ENCODE results near the gene ZBED5. TPM values are rescaled to one million over a fixed set of nuclear protein-coding genes. Genes with fewer than 3 reads are reported as not detected.

Gene ZBED5
- 10 to 100 TPM; 71.1 to 72.0 TPM for total RNA-seq
- polyA plus RNA-seq (2013, experiment 1 of 2): 65.3 TPM
- polyA plus RNA-seq (2013, experiment 2 of 2): 75.5 TPM
- total RNA-seq: 36.3 to 177 (median 116) reads per million in 172 experiments

DNA sequence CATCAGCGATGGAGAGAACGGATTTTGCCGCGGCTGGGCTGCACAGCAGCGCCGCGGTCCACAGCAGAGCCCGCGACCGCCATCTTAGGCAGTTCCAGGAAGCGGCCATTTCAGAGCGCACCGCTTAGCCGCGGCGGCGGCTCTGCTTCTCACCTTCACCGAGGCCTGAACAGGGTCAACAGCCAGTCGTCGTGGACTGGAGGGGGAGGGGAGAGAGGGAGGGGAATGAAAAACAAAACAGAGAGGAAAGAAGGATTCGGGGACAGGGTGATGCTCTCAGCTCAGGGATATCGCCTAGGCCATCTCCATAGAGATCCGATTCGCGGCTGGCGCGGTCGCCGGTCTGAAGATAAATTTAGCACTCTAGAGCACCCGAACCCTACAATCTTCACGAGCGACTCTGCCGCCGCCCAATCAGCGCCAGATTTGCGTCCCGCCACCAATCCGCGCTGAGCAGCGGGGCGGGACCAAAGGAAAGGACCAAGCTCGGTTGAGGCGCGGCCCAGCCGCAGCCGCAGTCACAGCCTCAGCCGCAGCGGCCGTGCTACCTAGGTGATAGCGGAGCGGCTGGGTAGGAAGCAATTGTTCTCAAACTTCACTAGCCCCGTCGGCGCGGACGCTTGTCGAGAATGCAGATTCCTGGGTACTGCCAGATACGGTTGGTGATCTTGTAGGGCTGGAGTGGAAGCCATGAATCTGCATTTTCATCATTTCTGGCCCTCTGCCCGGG, at the start of gene ZBED5:
Gene ZBED5, minus strand, starts transcription at position 345 of the 730 bp plus-strand sequence. CDS start 3,108 bp downstream, outside the sequence.
- Mint-ChIP-seq H3K9me3 (no peaks in the 10 kb centered on the region), H3K27me3 (no peaks in the 10 kb centered on the region), H3K27ac (peak within 1 kb of the TSS; percentile 99), H3K36me3 (ENCODE audit: low read depth) (peaks cover 50% of the 10 kb centered on the region), H3K4me1 (ENCODE audit: low read depth) (peaks cover 66% of the 10 kb centered on the region), H3K4me3 (peak within 1 kb of the TSS; percentile 100)
- peaks cover 18% of the 10 kb centered on the region for H3K4me1 ChIP-seq (ENCODE audit: insufficient read depth, low read length)
- ChIA-PET CTCF (interaction anchor here (1.2 to 3.2 kb wide), 5 partner anchors 21 to 66 kb away, joined by 3 to 24 read pairs (median 6); partner anchors contain the start of gene EIF4G2), POLR2A (interaction anchor here (0.6 to 7.5 kb wide), 42 partner anchors 9 to 1894 kb away, joined by 3 to 478 read pairs (median 5); partner anchors contain the start of genes CTR9, EIF4G2, RNF141 and TMEM9B)
- H3K36me3 ChIP-seq (ENCODE audit: insufficient read depth, low read length): peaks cover 32% of the 10 kb centered on the region
- H3K9me3 ChIP-seq (ENCODE audit: control insufficient read depth in 1 of 2, insufficient read depth in 1 of 2, low read length in 2 of 2): no peaks in the 10 kb centered on the region
- ATAC-seq (ENCODE audit: poor library complexity): peak; percentile 89
- H3K4me3 ChIP-seq (ENCODE audit: low read length): peak within 1 kb of the TSS; percentile 87
- no peaks in the 10 kb centered on the region for H3K27me3 ChIP-seq (ENCODE audit: control insufficient read depth in 1 of 2, insufficient read depth in 2 of 2, low read length in 2 of 2)
- DNase-seq: peak; percentile 90 to 98 (median 94)
- intact Hi-C loops (cut with DNase I, micrococcal nuclease): loop anchor here (1.0 to 10.0 kb wide), 6 partner anchors 21 to 1396 kb away; partner anchors contain the start of genes AMPD3 (in 1 of the 2), CTR9 (in 1 of the 2) and ZNF143 (in 1 of the 2)
- H3K27ac ChIP-seq (ENCODE audit: low read depth in 1 of 2, low read length in 2 of 2): peak within 1 kb of the TSS; percentile 92 to 96
- TF ChIP-seq, protein P1, sequence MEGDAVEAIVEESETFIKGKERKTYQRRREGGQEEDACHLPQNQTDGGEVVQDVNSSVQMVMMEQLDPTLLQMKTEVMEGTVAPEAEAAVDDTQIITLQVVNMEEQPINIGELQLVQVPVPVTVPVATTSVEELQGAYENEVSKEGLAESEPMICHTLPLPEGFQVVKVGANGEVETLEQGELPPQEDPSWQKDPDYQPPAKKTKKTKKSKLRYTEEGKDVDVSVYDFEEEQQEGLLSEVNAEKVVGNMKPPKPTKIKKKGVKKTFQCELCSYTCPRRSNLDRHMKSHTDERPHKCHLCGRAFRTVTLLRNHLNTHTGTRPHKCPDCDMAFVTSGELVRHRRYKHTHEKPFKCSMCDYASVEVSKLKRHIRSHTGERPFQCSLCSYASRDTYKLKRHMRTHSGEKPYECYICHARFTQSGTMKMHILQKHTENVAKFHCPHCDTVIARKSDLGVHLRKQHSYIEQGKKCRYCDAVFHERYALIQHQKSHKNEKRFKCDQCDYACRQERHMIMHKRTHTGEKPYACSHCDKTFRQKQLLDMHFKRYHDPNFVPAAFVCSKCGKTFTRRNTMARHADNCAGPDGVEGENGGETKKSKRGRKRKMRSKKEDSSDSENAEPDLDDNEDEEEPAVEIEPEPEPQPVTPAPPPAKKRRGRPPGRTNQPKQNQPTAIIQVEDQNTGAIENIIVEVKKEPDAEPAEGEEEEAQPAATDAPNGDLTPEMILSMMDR (IDR thresholded peaks at IDR 0.05): no peak

DNA sequence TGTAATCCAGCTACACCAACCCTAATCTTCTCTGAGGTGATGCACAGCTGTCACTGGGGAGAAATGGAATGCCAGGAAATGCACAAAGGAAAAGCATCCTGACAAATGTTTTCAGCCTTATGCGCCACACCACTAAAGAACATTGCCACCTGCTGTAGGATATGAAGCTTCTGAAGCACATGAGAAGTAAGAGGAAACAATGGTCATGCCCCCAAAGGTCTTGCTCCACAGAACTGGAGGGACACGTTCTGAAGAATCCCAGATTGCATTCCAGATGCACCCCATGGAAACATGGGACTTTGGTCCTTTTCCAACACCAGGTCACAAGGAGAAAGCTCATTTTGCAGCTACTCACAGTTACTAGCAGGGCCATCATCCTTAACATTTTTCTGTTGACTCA, 48.7 kb upstream of the ZBED5 start:
- H3K27me3 Mint-ChIP-seq: peaks cover 5% of the 10 kb centered on the region
- Histone ChIP-seq H3K36me3 (ENCODE audit: insufficient read depth, low read length) (no peaks in the 10 kb centered on the region), H3K4me3 (ENCODE audit: low read length) (no peak overlapping the region), H3K4me1 (ENCODE audit: insufficient read depth, low read length) (no peaks in the 10 kb centered on the region), H3K9me3 (ENCODE audit: control insufficient read depth in 1 of 2, insufficient read depth in 1 of 2, low read length in 2 of 2) (no peaks in the 10 kb centered on the region), H3K27ac (ENCODE audit: low read depth in 1 of 2, low read length in 2 of 2) (no peak overlapping the region), H3K27me3 (ENCODE audit: control insufficient read depth in 1 of 2, insufficient read depth in 2 of 2, low read length in 2 of 2) (no peaks in the 10 kb centered on the region)
- H3K4me3 Mint-ChIP-seq: no peak overlapping the region
- H3K27ac Mint-ChIP-seq: no peak overlapping the region
- no peaks in the 10 kb centered on the region for H3K36me3 Mint-ChIP-seq (ENCODE audit: low read depth)
- no peaks in the 10 kb centered on the region for H3K4me1 Mint-ChIP-seq (ENCODE audit: low read depth)
- DNase-seq (no peak), ATAC-seq (ENCODE audit: poor library complexity) (no peak)
- POLR2A ChIA-PET: interaction anchor here (0.8 to 3.4 kb wide), 4 partner anchors 49 to 114 kb away, joined by 4 to 14 read pairs (median 4); partner anchors contain the start of genes EIF4G2 and ZBED5
- CTCF ChIA-PET: interaction anchor here (0.9 to 1.9 kb wide), 3 partner anchors 28 to 301 kb away, joined by 3 to 18 read pairs (median 4); no protein-coding TSS in a partner anchor
- TF ChIP-seq, protein P1 (IDR thresholded peaks at IDR 0.05): no peak
- intact Hi-C loops (cut with DNase I, micrococcal nuclease): loop anchor here in 1 of 2 experiments (2.0 kb wide), 1 partner anchor 114 kb away; no protein-coding TSS in a partner anchor
- no peaks in the 10 kb centered on the region for H3K9me3 Mint-ChIP-seq

DNA sequence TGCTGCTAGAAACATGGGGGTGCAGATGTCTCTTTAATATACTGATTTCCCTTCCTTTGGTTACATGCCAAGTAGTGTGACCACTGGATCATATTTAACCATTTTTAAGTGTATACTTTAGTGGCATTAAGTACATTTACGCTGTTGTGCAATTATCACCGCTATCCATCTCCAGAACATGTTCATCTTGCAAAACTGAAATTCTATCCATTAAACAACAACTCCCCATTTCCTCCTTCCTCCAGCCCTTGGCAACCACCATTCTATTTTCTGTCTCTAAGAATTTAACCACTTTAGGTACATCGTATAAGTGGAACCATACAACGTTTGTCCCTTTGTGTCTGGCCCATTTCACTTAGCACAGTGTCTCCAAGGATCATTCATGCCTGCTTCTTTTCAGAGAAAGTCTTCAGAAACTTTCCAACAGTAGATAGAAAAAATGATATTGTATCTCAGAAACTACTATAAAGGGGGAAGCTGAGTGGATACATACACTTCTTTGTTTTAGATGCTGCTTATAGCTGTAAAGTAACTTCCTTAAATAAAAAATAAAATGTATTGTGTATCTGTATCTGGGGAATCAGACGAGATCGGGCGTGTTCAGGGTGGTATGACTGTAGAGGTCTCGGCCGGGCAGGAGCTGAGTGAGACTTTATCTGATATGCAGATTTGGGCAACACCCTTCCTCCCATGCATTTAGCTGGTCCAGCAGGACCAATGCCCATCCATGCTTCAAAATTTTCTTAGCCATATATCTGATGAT, 44.6 kb upstream of the ZBED5 start:
- DNase-seq (peak in 1 of 14 experiments; percentile 9), ATAC-seq (ENCODE audit: poor library complexity) (no peak)
- Mint-ChIP-seq H3K27ac (no peak overlapping the region), H3K4me3 (no peak overlapping the region), H3K4me1 (ENCODE audit: low read depth) (peaks cover 6% of the 10 kb centered on the region), H3K36me3 (ENCODE audit: low read depth) (no peaks in the 10 kb centered on the region), H3K27me3 (peaks cover 5% of the 10 kb centered on the region), H3K9me3 (no peaks in the 10 kb centered on the region)
- intact Hi-C loops (cut with DNase I, micrococcal nuclease): no loop called here
- H3K4me1 ChIP-seq (ENCODE audit: insufficient read depth, low read length): peaks cover 10% of the 10 kb centered on the region
- H3K27ac ChIP-seq (ENCODE audit: low read depth in 1 of 2, low read length in 2 of 2): no peak overlapping the region
- ChIA-PET POLR2A (no interaction called here), CTCF (interaction anchor here (0.9 kb wide), 1 partner anchor 14 kb away, joined by 3 read pairs; no protein-coding TSS in a partner anchor)
- H3K36me3 ChIP-seq (ENCODE audit: insufficient read depth, low read length): no peaks in the 10 kb centered on the region
- TF ChIP-seq, protein P1 (IDR thresholded peaks at IDR 0.05): no peak
- H3K27me3 ChIP-seq (ENCODE audit: control insufficient read depth in 1 of 2, insufficient read depth in 2 of 2, low read length in 2 of 2): no peaks in the 10 kb centered on the region
- H3K4me3 ChIP-seq (ENCODE audit: low read length): no peak overlapping the region
- no peaks in the 10 kb centered on the region for H3K9me3 ChIP-seq (ENCODE audit: control insufficient read depth in 1 of 2, insufficient read depth in 1 of 2, low read length in 2 of 2)

All from CD4-positive, alpha-beta T cell (primary cell).